ENCODE data around the gene VPS41. TPM values are rescaled to one million over a fixed set of nuclear protein-coding genes. Genes with fewer than 3 reads are reported as not detected.

VPS41 gene
- total and polyA plus RNA-seq, 10 of the 15 experiments (the other 5 are each of a cell fraction or from before 2014, with no cell fraction given): 15.3 to 63.2 (median 47.0) TPM

GRCh38 chr7:38878694-38879457 lies 30.1 kb downstream of the VPS41 start:
- Histone ChIP-seq H3K4me2 (ENCODE audit: control insufficient read depth, insufficient read depth) (peak overlapping the region; percentile 30), H3K36me3 (ENCODE audit: control insufficient read depth in 2 of 2, insufficient read depth in 2 of 2, low read length in 1 of 2) (no peaks in the 10 kb centered on the region), H3K4me1 (ENCODE audit: control insufficient read depth, insufficient read depth, low read length) (peaks cover 6% of the 10 kb centered on the region), H3K27ac (ENCODE audit: control insufficient read depth, insufficient read depth) (peak overlapping the region; percentile 27), H3K9ac (ENCODE audit: control insufficient read depth, insufficient read depth, low read length) (no peak overlapping the region), H2AFZ (ENCODE audit: control insufficient read depth, low read depth, low read length) (no peak overlapping the region), H4K20me1 (ENCODE audit: control insufficient read depth, insufficient read depth) (no peaks in the 10 kb centered on the region), H3K27me3 (replicated peaks in 1 of 2; ENCODE audit: control insufficient read depth in 2 of 2, insufficient read depth in 2 of 2, low read length in 1 of 2) (no peaks in the 10 kb centered on the region), H3K9me3 (replicated peaks; ENCODE audit: control insufficient read depth, insufficient read depth, low read length) (no peaks in the 10 kb centered on the region; the same call in 2 of the 3 replicates), H3K4me3 (no peak overlapping the region), H3K79me2 (ENCODE audit: control insufficient read depth, insufficient read depth, low read length) (peaks cover 10% of the 10 kb centered on the region)
- in situ Hi-C loops (cut with MboI) (no loop called here), intact Hi-C loops (cut with micrococcal nuclease; ENCODE audit: unreplicated experiment) (no loop called here)
- CTCF ChIA-PET: interaction anchor here (1.0 kb wide), 1 partner anchor 30 kb away, joined by 4 read pairs; the partner anchor contains the start of gene VPS41
- DNase-seq (ENCODE audit: low read depth, low spot score): no peak
- RAD21 ChIA-PET (ENCODE audit: unreplicated experiment): no interaction called here
- 83% methylated on average over 8 of the region's 8 CpGs for WGBS (ENCODE audit: insufficient coverage, insufficient replicate concordance, low lambda C conversion rate, missing lambda C conversion rate)
- BruUV-seq (replicated peaks): no TSS peak
- SMC1A ChIA-PET (ENCODE audit: uncharacterized antibody, unreplicated experiment): no interaction called here
- TF ChIP-seq, protein P1, sequence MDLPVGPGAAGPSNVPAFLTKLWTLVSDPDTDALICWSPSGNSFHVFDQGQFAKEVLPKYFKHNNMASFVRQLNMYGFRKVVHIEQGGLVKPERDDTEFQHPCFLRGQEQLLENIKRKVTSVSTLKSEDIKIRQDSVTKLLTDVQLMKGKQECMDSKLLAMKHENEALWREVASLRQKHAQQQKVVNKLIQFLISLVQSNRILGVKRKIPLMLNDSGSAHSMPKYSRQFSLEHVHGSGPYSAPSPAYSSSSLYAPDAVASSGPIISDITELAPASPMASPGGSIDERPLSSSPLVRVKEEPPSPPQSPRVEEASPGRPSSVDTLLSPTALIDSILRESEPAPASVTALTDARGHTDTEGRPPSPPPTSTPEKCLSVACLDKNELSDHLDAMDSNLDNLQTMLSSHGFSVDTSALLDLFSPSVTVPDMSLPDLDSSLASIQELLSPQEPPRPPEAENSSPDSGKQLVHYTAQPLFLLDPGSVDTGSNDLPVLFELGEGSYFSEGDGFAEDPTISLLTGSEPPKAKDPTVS (IDR thresholded peaks at IDR 0.05; ENCODE audit: low read depth, low read length): no peak
- TF ChIP-seq SPI1 (IDR thresholded peaks at IDR 0.05; ENCODE audit: borderline replicate concordance, insufficient read depth, low read depth, low read length): peak; percentile 84
- TF ChIP-seq ZNF24 (IDR thresholded peaks at IDR 0.05): no peak
- no peak for TF ChIP-seq IRF4 (IDR thresholded peaks at IDR 0.05; ENCODE audit: low read depth, low read length)
- TF ChIP-seq YY1 (IDR thresholded peaks at IDR 0.05; ENCODE audit: low read depth, low read length): peak; percentile 20; the same call in 1 of the 2 replicates
- POLR2A ChIA-PET: no interaction called here
- FAIRE-seq: no peak
- peak; percentile 65 for ATAC-seq

- no peak overlapping the region for H3K27ac ChIP-seq (ENCODE audit: control insufficient read depth, insufficient read depth)
- CTCF ChIA-PET: no interaction called here
- peaks cover 8% of the 10 kb centered on the region for H3K79me2 ChIP-seq (ENCODE audit: control insufficient read depth, insufficient read depth, low read length)
- SMC1A ChIA-PET (ENCODE audit: uncharacterized antibody, unreplicated experiment): no interaction called here
- ATAC-seq (no peak), DNase-seq (ENCODE audit: low read depth, low spot score) (no peak), FAIRE-seq (no peak)
- POLR2A ChIA-PET: no interaction called here
- no peaks in the 10 kb centered on the region for H4K20me1 ChIP-seq (ENCODE audit: control insufficient read depth, insufficient read depth)
- no peak overlapping the region for H3K9ac ChIP-seq (ENCODE audit: control insufficient read depth, insufficient read depth, low read length)
- TF ChIP-seq FOXM1 (IDR thresholded peaks at IDR 0.05; ENCODE audit: low read depth, low read length) (no peak), STAT1 (conservative IDR thresholded peaks at IDR 0.05) (no peak), ETV6 (conservative IDR thresholded peaks at IDR 0.05 in 1 of 2, IDR thresholded peaks at IDR 0.05 in 1 of 2; ENCODE audit: borderline replicate concordance in 1 of 2, low read depth in 1 of 2) (no peak), HDGF (IDR thresholded peaks at IDR 0.05) (no peak), JUNB (IDR thresholded peaks at IDR 0.05) (no peak), NFXL1 (IDR thresholded peaks at IDR 0.05; ENCODE audit: borderline replicate concordance) (no peak), NFYB (IDR thresholded peaks at IDR 0.05; ENCODE audit: insufficient read depth, low read depth, low read length) (no peak), BCL11A (IDR thresholded peaks at IDR 0.05; ENCODE audit: low read depth, low read length) (no peak), STAT3 (IDR thresholded peaks at IDR 0.05; ENCODE audit: low read depth, low read length) (no peak), POLR2AphosphoS2 (IDR thresholded peaks at IDR 0.05; ENCODE audit: low read depth, low read length) (no peak)
- intact Hi-C loops (cut with micrococcal nuclease; ENCODE audit: unreplicated experiment) (no loop called here), in situ Hi-C loops (cut with MboI) (no loop called here)
- peaks cover 6% of the 10 kb centered on the region; the same call in 1 of the 2 replicates for H3K4me1 ChIP-seq (ENCODE audit: control insufficient read depth, insufficient read depth, low read length)
- H2AFZ ChIP-seq (ENCODE audit: control insufficient read depth, low read depth, low read length): no peak overlapping the region
- no peaks in the 10 kb centered on the region; the same call in 2 of the 3 replicates for H3K9me3 ChIP-seq (replicated peaks; ENCODE audit: control insufficient read depth, insufficient read depth, low read length)
- no TSS peak for BruUV-seq (replicated peaks)
- no peaks in the 10 kb centered on the region for H3K36me3 ChIP-seq (ENCODE audit: control insufficient read depth in 2 of 2, insufficient read depth in 2 of 2, low read length in 1 of 2)
- H3K4me3 ChIP-seq: no peak overlapping the region
- 99% methylated on average over 4 of the region's 4 CpGs for WGBS (ENCODE audit: insufficient coverage, insufficient replicate concordance, low lambda C conversion rate, missing lambda C conversion rate)
- no peak overlapping the region for H3K4me2 ChIP-seq (ENCODE audit: control insufficient read depth, insufficient read depth)
- RAD21 ChIA-PET (ENCODE audit: unreplicated experiment): no interaction called here
- no peaks in the 10 kb centered on the region for H3K27me3 ChIP-seq (replicated peaks in 1 of 2; ENCODE audit: control insufficient read depth in 2 of 2, insufficient read depth in 2 of 2, low read length in 1 of 2)
These were observed 35.6 kb downstream of the VPS41 start for GRCh38 chr7:38873433-38873832.
